ENCODE measurements around the gene CSGALNACT2.

GRCh38 chr10:43222210-43222720, 84.0 kb downstream of the CSGALNACT2 start:
- TF ChIP-seq, protein P1, sequence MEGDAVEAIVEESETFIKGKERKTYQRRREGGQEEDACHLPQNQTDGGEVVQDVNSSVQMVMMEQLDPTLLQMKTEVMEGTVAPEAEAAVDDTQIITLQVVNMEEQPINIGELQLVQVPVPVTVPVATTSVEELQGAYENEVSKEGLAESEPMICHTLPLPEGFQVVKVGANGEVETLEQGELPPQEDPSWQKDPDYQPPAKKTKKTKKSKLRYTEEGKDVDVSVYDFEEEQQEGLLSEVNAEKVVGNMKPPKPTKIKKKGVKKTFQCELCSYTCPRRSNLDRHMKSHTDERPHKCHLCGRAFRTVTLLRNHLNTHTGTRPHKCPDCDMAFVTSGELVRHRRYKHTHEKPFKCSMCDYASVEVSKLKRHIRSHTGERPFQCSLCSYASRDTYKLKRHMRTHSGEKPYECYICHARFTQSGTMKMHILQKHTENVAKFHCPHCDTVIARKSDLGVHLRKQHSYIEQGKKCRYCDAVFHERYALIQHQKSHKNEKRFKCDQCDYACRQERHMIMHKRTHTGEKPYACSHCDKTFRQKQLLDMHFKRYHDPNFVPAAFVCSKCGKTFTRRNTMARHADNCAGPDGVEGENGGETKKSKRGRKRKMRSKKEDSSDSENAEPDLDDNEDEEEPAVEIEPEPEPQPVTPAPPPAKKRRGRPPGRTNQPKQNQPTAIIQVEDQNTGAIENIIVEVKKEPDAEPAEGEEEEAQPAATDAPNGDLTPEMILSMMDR (IDR thresholded peaks at IDR 0.05; ENCODE audit: borderline replicate concordance, extremely low read depth, low read length, poor library complexity, severe bottlenecking): no peak
- no peak for TF ChIP-seq EZH2 (IDR thresholded peaks at IDR 0.05; ENCODE audit: borderline replicate concordance, low read depth, low read length, severe bottlenecking)

All from DND-41 (cell line).